Measurements from ENCODE around the gene GTSF1L.

The GTSF1L gene

GRCh38 chr20:43715044-43715443 lies 11.8 kb downstream of the GTSF1L start:
- Histone ChIP-seq H3K4me1 (ENCODE audit: control insufficient read depth in 1 of 2, insufficient read depth in 2 of 2, low read length in 2 of 2) (no peaks in the 10 kb centered on the region), H3K27me3 (ENCODE audit: low read depth, low read length) (no peaks in the 10 kb centered on the region), H3K27ac (ENCODE audit: low read length) (no peak overlapping the region), H3K9me3 (ENCODE audit: control insufficient read depth in 1 of 2, low read length in 2 of 2) (peaks cover 0 to 3% of the 10 kb centered on the region in 2 donors), H3K36me3 (ENCODE audit: control insufficient read depth in 1 of 2, insufficient read depth in 2 of 2, low read length in 2 of 2) (no peaks in the 10 kb centered on the region), H3K4me3 (ENCODE audit: low read depth in 1 of 2, low read length in 2 of 2) (no peak overlapping the region)

- Histone ChIP-seq H3K9me3 (ENCODE audit: control insufficient read depth in 1 of 2, low read length in 2 of 2) (no peaks in the 10 kb centered on the region), H3K4me1 (ENCODE audit: control insufficient read depth in 1 of 2, insufficient read depth in 2 of 2, low read length in 2 of 2) (no peaks in the 10 kb centered on the region), H3K4me3 (ENCODE audit: low read depth in 1 of 2, low read length in 2 of 2) (no peak overlapping the region), H3K27me3 (ENCODE audit: low read depth, low read length) (no peaks in the 10 kb centered on the region), H3K36me3 (ENCODE audit: control insufficient read depth in 1 of 2, insufficient read depth in 2 of 2, low read length in 2 of 2) (no peaks in the 10 kb centered on the region), H3K27ac (ENCODE audit: low read length) (no peak overlapping the region)
Measured at GRCh38 chr20:43711098-43711654, 15.6 kb downstream of the GTSF1L start.

- Histone ChIP-seq H3K27me3 (ENCODE audit: low read depth, low read length) (no peaks in the 10 kb centered on the region), H3K4me1 (ENCODE audit: control insufficient read depth in 1 of 2, insufficient read depth in 2 of 2, low read length in 2 of 2) (no peaks in the 10 kb centered on the region), H3K27ac (ENCODE audit: low read length) (no peak overlapping the region), H3K9me3 (ENCODE audit: control insufficient read depth in 1 of 2, low read length in 2 of 2) (no peaks in the 10 kb centered on the region), H3K4me3 (ENCODE audit: low read depth in 1 of 2, low read length in 2 of 2) (no peak overlapping the region), H3K36me3 (ENCODE audit: control insufficient read depth in 1 of 2, insufficient read depth in 2 of 2, low read length in 2 of 2) (no peaks in the 10 kb centered on the region)
Measured at GRCh38 chr20:43710370-43711044, 16.3 kb downstream of the GTSF1L start.

- Histone ChIP-seq H3K27ac (ENCODE audit: low read length) (no peak overlapping the region), H3K9me3 (ENCODE audit: control insufficient read depth in 1 of 2, low read length in 2 of 2) (no peaks in the 10 kb centered on the region), H3K4me1 (ENCODE audit: control insufficient read depth in 1 of 2, insufficient read depth in 2 of 2, low read length in 2 of 2) (no peaks in the 10 kb centered on the region), H3K4me3 (ENCODE audit: low read depth in 1 of 2, low read length in 2 of 2) (no peak overlapping the region), H3K27me3 (ENCODE audit: low read depth, low read length) (no peaks in the 10 kb centered on the region), H3K36me3 (ENCODE audit: control insufficient read depth in 1 of 2, insufficient read depth in 2 of 2, low read length in 2 of 2) (no peaks in the 10 kb centered on the region)
Measured at GRCh38 chr20:43702502-43702901, 24.3 kb downstream of the GTSF1L start.

- no peaks in the 10 kb centered on the region for H3K36me3 ChIP-seq (ENCODE audit: control insufficient read depth in 1 of 2, insufficient read depth in 2 of 2, low read length in 2 of 2)
- no peak overlapping the region for H3K4me3 ChIP-seq (ENCODE audit: low read depth in 1 of 2, low read length in 2 of 2)
- no peaks in the 10 kb centered on the region for H3K4me1 ChIP-seq (ENCODE audit: control insufficient read depth in 1 of 2, insufficient read depth in 2 of 2, low read length in 2 of 2)
- H3K27ac ChIP-seq (ENCODE audit: low read length), result no peak overlapping the region
- no peaks in the 10 kb centered on the region for H3K27me3 ChIP-seq (ENCODE audit: low read depth, low read length)
- H3K9me3 ChIP-seq (ENCODE audit: control insufficient read depth in 1 of 2, low read length in 2 of 2), result no peaks in the 10 kb centered on the region
Measured at GRCh38 chr20:43700627-43701026, 26.2 kb downstream of the GTSF1L start.

GRCh38 chr20:43699941-43700565 lies 26.7 kb downstream of the GTSF1L start:
- Histone ChIP-seq H3K4me3 (ENCODE audit: low read depth in 1 of 2, low read length in 2 of 2) (no peak overlapping the region), H3K4me1 (ENCODE audit: control insufficient read depth in 1 of 2, insufficient read depth in 2 of 2, low read length in 2 of 2) (no peaks in the 10 kb centered on the region), H3K36me3 (ENCODE audit: control insufficient read depth in 1 of 2, insufficient read depth in 2 of 2, low read length in 2 of 2) (no peaks in the 10 kb centered on the region), H3K27me3 (ENCODE audit: low read depth, low read length) (no peaks in the 10 kb centered on the region), H3K9me3 (ENCODE audit: control insufficient read depth in 1 of 2, low read length in 2 of 2) (no peaks in the 10 kb centered on the region), H3K27ac (ENCODE audit: low read length) (no peak overlapping the region)

- Histone ChIP-seq H3K9me3 (ENCODE audit: control insufficient read depth in 1 of 2, low read length in 2 of 2) (no peaks in the 10 kb centered on the region), H3K4me3 (ENCODE audit: low read depth in 1 of 2, low read length in 2 of 2) (no peak overlapping the region), H3K4me1 (ENCODE audit: control insufficient read depth in 1 of 2, insufficient read depth in 2 of 2, low read length in 2 of 2) (no peaks in the 10 kb centered on the region), H3K27me3 (ENCODE audit: low read depth, low read length) (no peaks in the 10 kb centered on the region), H3K27ac (ENCODE audit: low read length) (no peak overlapping the region), H3K36me3 (ENCODE audit: control insufficient read depth in 1 of 2, insufficient read depth in 2 of 2, low read length in 2 of 2) (no peaks in the 10 kb centered on the region)
Measured at GRCh38 chr20:43695571-43695970, 31.2 kb downstream of the GTSF1L start.

- Histone ChIP-seq H3K27ac (ENCODE audit: low read length) (no peak overlapping the region), H3K4me3 (ENCODE audit: low read depth in 1 of 2, low read length in 2 of 2) (no peak overlapping the region), H3K36me3 (ENCODE audit: control insufficient read depth in 1 of 2, insufficient read depth in 2 of 2, low read length in 2 of 2) (no peaks in the 10 kb centered on the region), H3K4me1 (ENCODE audit: control insufficient read depth in 1 of 2, insufficient read depth in 2 of 2, low read length in 2 of 2) (no peaks in the 10 kb centered on the region), H3K27me3 (ENCODE audit: low read depth, low read length) (no peaks in the 10 kb centered on the region), H3K9me3 (ENCODE audit: control insufficient read depth in 1 of 2, low read length in 2 of 2) (no peaks in the 10 kb centered on the region)
Measured at GRCh38 chr20:43694763-43695162, 32.0 kb downstream of the GTSF1L start.

GRCh38 chr20:43691928-43692524 lies 34.8 kb downstream of the GTSF1L start:
- no peaks in the 10 kb centered on the region for H3K27me3 ChIP-seq (ENCODE audit: low read depth, low read length)
- H3K4me1 ChIP-seq (ENCODE audit: control insufficient read depth in 1 of 2, insufficient read depth in 2 of 2, low read length in 2 of 2), result no peaks in the 10 kb centered on the region
- no peak overlapping the region for H3K4me3 ChIP-seq (ENCODE audit: low read depth in 1 of 2, low read length in 2 of 2)
- H3K27ac ChIP-seq (ENCODE audit: low read length), result no peak overlapping the region
- H3K9me3 ChIP-seq (ENCODE audit: control insufficient read depth in 1 of 2, low read length in 2 of 2), result no peaks in the 10 kb centered on the region
- H3K36me3 ChIP-seq (ENCODE audit: control insufficient read depth in 1 of 2, insufficient read depth in 2 of 2, low read length in 2 of 2), result no peaks in the 10 kb centered on the region

- Histone ChIP-seq H3K9me3 (ENCODE audit: control insufficient read depth in 1 of 2, low read length in 2 of 2) (no peaks in the 10 kb centered on the region), H3K36me3 (ENCODE audit: control insufficient read depth in 1 of 2, insufficient read depth in 2 of 2, low read length in 2 of 2) (no peaks in the 10 kb centered on the region), H3K27ac (ENCODE audit: low read length) (no peak overlapping the region)
Measured at GRCh38 chr20:43690943-43691598, 35.7 kb downstream of the GTSF1L start.

GRCh38 chr20:43689165-43689564 lies 37.6 kb downstream of the GTSF1L start:
- no peak overlapping the region for H3K4me3 ChIP-seq (ENCODE audit: low read depth in 1 of 2, low read length in 2 of 2)
- no peaks in the 10 kb centered on the region for H3K4me1 ChIP-seq (ENCODE audit: control insufficient read depth in 1 of 2, insufficient read depth in 2 of 2, low read length in 2 of 2)
- no peaks in the 10 kb centered on the region for H3K9me3 ChIP-seq (ENCODE audit: control insufficient read depth in 1 of 2, low read length in 2 of 2)
- no peak overlapping the region for H3K27ac ChIP-seq (ENCODE audit: low read length)
- H3K27me3 ChIP-seq (ENCODE audit: low read depth, low read length), result no peaks in the 10 kb centered on the region
- no peaks in the 10 kb centered on the region for H3K36me3 ChIP-seq (ENCODE audit: control insufficient read depth in 1 of 2, insufficient read depth in 2 of 2, low read length in 2 of 2)

More at GRCh38 chr20:43690943-43691598, 35.7 kb downstream of the GTSF1L start:
- Histone ChIP-seq H3K27me3 (ENCODE audit: low read depth, low read length) (no peaks in the 10 kb centered on the region), H3K4me1 (ENCODE audit: control insufficient read depth in 1 of 2, insufficient read depth in 2 of 2, low read length in 2 of 2) (no peaks in the 10 kb centered on the region), H3K4me3 (ENCODE audit: low read depth in 1 of 2, low read length in 2 of 2) (no peak overlapping the region)
